GM21381 (cell line): ENCODE data around the gene GALM.
"Not testable (repeated sequence)": the region's sequence is repeated elsewhere in the genome, so short reads cannot be mapped to it uniquely, and the experiment has no call there.

ENCODE experiments used
- ATAC-seq: cut with Tn5 transposase; IDR thresholded peaks from one replicate; pipeline ENCODE4 v1.9.1; 2021; ENCODE audit warnings: mild to moderate bottlenecking, moderate library complexity; ENCODE audit not compliant: unreplicated experiment

The GALM gene

GRCh38 chr2:38755891-38756290 lies 90.0 kb downstream of the GALM start:
- ATAC-seq: not testable (repeated sequence)

- no peak for ATAC-seq
Observed at GRCh38 chr2:38763228-38763627, 97.3 kb downstream of the GALM start.

GRCh38 chr2:38763728-38764127 lies 97.8 kb downstream of the GALM start:
- ATAC-seq: no peak

- no peak for ATAC-seq
Observed at GRCh38 chr2:38765149-38765548, 99.2 kb downstream of the GALM start.

- ATAC-seq: no peak
Observed at GRCh38 chr2:38765551-38765950, 99.6 kb downstream of the GALM start.

GRCh38 chr2:38771632-38772031 lies 105.7 kb downstream of the GALM start:
- no peak for ATAC-seq

- no peak for ATAC-seq
Observed at GRCh38 chr2:38775097-38775920, 109.4 kb downstream of the GALM start.

- no peak for ATAC-seq
Observed at GRCh38 chr2:38775921-38776225, 110.0 kb downstream of the GALM start.

- no peak for ATAC-seq
Observed at GRCh38 chr2:38776531-38776930, 110.6 kb downstream of the GALM start.

GRCh38 chr2:38778687-38779082 lies 112.8 kb downstream of the GALM start:
- ATAC-seq: no peak

GRCh38 chr2:38783586-38783985 lies 117.7 kb downstream of the GALM start:
- ATAC-seq: no peak
